NCI-H748 (cell line): Measurements from ENCODE around the gene CAMK1D.
A peak's percentile ranks its signal among the peaks of the same experiment; 100 is the strongest.

Source experiments
- DNase-seq: peaks from one replicate; lab custom pipeline; 2025; ENCODE audit not compliant: unreplicated experiment; lab: John Stamatoyannopoulos, UW

CAMK1D gene

DNA sequence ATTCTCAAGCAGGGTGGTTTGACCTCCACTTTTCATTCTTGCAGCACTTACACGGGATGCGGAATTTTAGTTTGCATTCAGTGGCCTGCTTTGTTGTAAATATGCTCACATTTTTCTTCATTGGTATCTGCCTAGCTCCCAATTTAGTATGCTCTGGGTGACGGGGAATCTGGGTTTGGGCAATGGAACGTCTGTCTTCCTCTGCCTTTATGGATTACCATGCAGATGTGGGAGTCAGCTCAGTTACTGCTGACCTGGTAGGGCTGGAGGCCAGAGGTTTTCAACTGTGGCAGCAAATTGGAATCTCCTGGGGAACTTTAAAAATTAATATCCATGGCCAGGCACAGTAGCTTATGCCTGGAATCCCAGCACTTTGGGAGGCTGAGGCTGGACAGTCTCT is 161.6 kb downstream of the CAMK1D start:
- no peak for DNase-seq

DNA sequence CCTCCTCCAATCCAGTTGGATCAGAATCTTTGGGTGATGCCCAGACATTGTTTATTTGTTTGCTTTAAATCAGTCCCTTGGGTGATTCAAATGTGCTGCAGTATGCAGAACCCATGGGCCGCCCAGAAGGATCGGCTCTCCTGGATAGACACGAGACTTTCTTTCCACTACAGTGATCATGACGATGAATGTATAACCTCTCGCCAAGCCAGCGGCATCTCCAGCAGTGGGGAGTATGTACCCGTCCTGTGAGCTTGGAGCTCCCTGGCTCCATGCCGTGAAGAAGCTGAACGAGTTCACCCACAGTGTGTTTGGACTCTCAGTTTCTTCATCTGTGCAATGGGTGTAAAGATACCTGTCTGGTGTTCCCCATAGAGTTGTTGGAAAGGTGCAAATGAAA is 162.3 kb downstream of the CAMK1D start:
- DNase-seq = peak; percentile 45

DNA sequence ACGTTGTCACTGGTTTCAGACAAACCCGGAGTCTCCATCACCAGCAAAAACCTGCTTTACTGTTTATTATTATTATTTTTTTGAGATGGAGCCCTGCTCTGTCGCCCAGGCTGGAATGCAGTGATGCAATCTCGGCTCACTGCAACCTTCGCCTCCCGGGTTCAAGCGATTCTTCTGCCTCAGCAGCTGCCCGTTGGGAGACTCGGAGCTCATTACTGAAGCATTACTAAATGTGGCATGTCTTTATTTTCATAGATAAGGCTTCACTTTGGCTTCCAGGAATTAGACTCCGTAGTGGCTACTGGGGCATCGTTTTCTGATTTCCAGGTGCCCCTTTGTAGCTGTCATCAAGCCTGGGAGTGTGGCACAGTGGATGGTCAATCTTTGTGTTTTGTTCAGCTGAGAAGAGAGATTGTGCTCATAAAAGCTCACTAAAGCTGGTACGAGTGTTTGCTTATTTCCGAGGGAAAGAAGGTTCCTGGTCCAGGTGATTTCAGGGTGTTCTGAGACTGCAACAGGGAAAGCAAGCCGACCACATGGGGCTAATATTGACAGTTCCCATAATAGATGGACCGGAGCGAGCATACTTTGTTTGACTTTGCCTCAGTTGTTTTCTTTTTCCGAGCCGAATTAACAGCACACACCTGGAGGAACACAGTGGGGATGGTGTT is 163.1 kb downstream of the CAMK1D start:
- DNase-seq = peak; percentile 98

DNA sequence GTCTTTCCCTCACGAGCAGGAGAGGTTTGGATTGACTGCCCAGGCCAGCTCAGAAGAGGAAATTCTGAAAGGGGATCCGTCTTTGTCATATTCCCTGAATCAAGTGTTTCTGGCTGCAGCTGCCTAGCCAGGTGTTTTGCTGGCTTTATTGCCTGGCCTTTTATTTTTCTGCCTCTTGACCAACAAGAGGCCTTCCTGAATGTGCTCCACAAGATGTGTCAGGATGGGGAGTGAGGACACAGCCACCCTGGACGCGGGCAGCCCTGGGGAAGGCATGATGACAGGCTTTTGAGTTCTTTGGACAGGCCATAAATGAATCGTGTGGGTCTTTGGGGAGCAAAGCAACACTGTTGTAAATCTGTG is 163.6 kb downstream of the CAMK1D start:
- DNase-seq = no peak

DNA sequence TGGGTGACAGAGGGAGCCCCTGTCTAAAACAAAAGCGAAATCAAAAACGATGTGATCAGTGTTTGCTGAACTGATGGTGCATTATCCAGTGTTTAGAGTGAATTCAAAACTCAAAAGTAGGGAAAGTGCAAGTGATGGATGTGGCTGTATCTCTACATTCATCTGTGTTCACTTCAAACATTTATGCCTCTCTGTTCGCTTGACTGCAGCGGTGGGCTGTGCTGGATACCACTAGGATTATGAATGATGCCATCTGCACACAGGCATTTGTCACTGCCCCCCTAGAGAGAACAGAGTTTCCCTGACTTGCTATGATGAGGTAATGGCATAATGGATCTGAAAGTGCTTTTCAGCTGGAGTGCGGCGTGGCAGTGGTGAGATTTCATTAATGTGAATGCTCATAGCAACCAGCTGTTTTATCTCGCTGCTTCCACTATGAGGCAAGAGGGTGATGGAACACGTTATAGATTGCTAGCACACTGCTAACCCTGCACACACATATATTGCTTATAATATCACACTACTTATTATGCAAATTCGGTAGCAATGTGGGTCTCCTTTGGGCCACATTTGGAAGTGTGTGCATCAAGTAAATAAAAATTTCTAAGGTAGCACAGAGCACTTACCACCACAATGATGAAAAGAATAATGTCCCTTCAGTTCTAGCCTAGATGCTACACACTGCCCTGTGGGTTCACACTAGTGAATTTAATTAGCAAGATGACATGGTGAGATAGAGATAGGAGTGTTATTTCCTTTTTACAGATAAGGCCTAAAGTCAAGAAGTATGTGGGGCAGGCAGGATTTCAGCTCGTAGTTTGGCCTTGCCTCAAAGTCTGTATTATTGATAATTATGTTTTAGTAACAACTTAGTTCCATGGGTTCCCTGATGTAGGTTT is 164.7 kb downstream of the CAMK1D start:
- DNase-seq = peak; percentile 95

DNA sequence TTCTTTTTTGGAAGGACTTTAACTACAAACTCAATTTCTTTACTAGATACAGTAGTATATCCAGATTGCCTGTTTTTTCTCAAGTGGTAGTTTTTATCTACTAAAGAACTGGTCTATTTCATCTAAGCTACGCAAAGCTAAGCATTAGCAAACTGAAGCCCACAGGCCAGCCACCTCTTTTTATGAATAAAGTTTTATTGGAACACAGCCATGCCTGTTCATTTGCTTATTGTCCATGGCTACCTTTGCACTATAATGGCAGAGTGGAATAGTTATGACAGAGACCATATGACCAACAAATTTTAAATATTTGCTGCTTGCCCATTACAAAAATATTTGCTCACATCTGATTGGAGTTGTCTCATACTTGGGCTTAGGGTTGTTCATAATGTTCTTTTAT is 168.7 kb downstream of the CAMK1D start:
- DNase-seq = peak; percentile 39

DNA sequence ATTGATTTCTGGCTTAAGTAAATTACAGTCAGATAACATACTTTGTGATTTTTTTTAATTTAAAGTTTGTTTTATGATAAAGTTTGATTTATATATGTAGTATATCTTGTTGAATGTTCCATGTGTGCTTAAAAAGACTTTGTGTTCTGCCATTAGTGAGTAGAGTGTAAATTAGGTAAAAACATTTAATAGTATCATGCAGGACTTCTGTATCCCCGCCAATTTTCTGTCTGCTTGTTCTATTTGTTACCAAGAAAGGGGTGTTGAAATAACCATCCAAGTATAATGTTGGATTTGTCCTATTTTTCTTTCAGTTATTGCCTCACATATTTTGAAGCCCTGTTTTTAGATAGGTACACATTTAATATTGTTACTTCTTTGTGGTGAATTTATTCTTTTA is 172.1 kb downstream of the CAMK1D start:
- DNase-seq = no peak

DNA sequence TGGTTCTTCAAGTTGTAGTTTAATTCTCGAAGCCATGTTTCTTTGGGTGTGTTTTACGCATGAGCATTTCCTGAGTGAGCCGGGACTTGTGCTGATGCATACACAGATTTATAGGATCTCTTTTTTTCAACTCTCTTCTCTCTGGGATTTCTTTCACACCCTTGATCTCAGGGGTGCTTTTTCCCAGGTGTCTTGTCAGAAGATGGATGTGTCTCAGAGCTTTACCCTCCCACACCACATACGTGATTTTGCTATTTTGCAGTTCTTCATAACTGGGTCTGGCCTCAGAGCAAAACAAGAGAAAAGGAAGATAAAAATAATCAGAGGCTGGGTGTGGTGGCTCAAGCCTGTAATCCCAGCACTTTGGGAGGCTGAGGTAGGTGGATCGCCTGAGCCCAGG is 177.0 kb downstream of the CAMK1D start:
- no peak for DNase-seq

DNA sequence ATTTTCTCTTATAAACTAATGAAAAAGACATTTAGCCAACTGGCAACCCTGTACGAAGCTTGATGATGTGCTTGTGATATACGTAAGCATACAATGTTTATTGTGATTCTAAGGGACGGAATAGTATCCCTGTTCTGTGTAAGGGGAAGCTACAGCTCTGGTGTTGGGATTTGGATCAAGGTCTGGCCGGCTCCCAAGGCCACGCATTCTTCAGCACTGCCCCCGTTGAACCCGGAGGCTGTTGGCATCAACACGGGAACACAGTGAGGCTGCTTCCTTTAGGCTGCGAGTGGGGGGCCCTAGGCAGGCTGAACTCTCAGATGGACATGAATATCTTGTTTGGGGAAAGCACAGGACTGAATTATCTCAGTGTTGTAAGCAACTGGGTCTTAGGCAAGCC is 180.6 kb downstream of the CAMK1D start:
- no peak for DNase-seq

DNA sequence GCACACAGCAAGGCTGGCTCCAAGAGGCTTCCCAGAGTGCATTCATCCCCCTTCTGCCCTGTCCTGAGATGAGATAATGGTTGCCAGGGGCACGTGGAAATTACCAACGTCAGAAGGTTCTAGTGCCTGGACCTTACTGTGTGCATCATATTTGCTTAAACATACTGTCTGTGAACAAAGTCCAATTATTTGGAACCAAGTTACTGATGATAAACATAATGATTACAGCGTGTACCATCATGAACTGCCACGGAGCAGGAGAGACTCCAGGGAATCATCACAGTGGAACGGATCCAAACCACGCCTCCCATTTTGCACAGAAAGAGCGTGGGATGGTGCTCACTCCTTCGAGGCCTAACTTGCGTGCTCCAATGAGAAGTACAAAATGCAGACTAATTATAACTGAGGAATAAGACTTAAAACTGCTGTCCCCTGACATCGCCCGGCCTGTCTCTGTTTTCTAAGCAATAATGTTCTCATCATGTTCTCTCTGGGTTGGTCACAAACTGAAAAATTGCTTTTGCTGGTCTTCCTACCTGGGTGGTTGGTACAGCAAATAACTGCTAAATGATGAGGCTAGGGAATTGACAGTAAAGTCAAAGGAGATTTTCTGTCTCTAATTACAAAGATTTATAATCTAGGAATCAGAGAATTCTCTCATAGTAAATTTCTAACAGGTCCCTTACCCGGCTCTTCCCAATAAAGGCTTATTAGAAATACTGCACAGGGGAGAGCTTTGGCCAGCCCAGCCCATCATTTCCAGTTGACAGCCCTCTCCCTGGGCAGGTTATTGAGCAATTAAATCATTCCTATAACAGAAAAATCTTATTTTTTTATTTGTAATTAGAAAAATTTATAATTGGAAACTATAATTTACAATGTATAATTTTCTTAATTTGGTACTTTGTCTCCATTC is 182.2 kb downstream of the CAMK1D start:
- DNase-seq = peak; percentile 48

DNA sequence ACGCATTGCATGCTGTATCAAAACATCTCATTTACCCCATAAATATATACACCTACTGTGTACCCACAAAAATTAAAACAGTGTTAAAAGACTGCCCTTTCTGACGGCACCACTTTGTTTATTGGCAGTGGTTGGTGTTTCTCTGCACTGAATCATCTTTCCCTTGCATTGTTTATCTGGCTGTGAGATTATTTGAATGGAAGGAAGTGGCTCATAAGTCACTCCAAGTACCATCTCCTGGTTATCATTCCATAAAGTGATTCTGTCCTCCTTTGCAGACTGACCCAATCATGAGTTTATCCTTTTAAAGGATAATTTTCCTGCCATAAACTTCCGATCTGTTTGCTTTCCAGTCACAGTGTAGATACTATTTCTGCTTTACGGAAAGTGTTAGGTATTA is 183.8 kb downstream of the CAMK1D start:
- peak; percentile 92 for DNase-seq

DNA sequence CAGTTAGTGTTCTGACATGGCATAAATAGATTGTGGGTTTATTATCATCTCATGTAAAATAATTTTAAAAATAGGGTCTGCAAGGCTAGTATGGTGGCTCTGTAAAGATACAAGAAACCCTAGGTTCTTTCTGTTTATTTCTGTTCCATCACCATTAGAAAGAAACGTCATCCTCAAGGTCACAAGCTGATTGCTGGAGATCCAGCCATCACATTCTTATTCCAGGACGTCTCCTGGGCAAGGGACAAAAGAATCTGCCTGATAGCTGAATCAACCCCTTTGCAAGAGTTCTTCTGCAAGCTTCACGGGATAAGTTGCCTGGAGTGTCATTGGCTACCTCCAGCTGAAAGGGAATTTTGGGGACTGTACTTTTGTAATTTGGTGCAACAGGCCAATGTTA is 184.4 kb downstream of the CAMK1D start:
- DNase-seq = no peak

DNA sequence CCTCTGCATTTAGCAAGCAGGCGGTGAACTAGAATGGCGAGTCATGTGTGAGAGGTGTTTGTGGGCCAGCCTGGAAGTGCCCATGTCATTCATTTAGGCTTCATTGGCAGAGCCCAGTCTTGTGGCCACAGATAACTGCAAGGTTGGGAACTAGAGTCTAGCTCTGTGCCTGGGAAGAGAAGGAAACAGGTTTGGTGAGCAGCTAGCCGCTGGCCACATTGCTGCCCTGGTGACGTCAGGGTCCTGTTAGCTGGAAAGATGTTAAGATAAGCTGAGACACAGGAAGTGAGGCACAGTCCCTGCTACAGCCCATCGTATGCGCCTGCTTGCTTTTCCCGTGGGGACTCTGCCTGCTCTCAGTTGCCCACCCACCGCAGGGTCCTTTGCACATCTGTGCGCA is 185.5 kb downstream of the CAMK1D start:
- no peak for DNase-seq

DNA sequence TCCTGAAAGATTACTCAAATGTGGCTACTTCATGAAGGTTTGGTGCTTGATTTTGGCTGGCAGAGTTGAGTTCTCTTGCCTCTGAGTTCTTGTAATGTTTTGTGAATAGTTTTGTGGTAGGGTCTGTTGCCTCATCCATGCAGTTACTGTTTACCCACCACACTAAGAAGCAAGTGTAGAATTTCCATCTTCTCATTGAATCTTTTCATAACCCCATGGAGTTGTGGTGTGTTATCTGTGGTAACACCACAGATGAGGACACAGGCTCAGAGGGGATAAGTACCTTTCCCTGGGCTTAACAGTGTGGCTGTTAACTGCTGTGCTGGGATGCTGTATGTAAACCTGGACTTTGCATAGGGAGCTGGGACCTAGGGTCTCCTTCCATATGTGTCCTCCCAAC is 186.3 kb downstream of the CAMK1D start:
- no peak for DNase-seq

DNA sequence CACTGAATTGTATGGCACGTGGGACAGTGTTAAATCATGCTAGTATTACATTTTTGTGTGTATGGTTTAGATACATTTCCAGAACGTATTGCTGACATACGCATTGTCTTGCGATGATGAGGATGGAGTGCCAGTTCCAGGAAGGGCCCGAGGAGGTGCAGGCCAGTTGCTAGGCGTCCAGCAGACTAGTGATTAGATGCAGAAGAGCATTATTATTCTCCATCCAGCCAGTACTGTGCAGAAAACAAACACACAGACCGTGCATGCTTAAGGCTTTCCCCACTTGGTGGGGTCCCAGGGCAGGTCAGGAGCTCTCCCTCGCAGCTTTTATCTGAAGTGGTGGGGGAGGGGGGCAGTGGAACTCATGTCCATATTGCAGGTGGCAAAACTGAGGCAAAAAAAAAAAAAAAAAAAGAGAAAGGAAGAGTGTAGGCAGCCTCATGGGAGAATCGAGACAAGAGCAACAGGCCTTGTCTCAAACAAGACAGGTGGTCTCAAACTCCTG is 189.2 kb downstream of the CAMK1D start:
- peak; percentile 50 for DNase-seq

DNA sequence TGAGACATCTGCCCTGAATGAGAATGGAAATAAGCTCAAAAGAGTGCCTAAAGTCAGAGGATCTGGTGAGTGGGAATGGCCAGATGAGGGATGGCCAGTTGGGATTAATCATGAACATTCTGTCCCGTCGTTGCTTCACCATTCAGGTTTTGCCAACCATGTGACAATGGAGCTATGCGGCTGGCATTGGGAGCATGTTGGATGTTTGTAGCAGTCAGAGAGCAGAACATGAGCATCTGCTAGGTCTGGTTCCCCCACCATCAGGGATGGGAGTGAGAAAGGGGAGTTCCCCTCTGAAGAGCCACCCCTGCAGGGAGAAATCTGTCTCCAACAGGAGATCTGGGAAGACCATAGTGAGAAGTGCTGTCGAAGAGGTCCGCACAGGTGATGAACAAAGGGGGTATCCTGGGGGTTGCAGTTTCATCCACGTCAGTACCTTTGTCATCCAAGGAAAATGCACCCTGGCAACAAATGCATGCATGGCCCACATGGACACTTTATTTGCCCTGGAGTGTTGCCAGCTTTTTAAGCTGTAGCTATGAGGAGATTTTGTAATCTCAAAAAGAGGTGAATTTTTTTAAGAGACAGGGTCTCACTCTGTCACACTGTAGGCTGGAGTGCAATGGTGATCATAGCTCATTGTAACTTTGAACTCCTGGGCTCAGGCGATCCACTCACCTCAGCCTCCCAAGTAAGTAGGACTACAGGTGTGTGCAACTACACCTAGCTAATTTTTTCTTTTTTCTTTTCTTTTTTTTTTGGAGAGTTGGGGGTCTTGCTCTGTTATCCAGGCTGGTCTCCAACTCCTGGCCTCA is 190.2 kb downstream of the CAMK1D start:
- DNase-seq = peak; percentile 71

DNA sequence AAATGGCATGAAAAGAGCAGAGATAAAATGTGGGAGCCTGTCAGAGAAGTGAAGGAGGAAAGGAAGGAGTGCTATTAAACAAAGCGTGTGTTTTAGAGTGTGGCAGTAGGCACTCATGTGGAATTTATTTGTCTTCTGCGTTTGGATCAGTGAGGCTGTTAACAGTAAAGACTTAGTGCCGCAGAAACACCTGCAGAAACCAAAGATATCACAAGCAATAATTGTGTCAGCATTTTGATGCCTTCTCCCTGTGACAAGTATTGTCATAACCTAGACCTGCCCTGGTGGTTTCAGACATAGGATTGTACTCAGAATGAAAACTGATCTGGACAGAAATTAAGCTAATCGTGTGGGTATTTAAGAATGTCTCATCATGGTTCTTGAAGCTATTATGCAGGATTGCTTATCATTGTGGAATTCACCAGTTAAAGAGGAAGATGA is 191.0 kb downstream of the CAMK1D start:
- DNase-seq = no peak

DNA sequence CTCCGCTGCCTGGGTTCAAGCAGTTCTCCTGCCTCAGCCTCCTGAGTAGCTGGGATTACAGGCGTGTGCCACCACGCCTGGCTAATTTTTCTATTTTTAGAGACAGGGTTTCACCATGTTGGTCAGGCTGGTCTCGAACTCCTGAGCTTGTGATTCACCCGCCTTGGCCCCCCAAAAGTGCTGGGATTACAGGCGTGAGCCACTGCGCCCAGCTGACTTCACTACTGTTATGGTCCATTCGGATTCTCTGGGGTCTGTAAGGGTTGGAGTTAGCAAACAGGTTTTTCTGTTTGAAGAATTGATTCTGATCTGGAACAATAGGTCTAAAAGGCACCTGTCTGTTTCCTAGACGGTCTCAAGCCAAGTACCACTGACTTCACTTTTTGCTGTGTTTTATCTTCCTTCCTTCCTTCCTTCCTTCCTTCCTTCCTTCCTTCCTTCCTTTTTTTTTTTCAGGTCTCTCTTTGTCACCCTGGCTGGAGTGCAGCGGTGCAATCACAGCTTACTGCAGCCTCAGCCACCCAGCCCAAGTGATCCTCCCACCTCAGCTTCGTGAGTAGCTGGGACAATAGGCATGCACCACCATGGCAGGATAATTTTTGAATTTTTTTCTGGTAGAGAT is 192.2 kb downstream of the CAMK1D start:
- peak; percentile 13 for DNase-seq

DNA sequence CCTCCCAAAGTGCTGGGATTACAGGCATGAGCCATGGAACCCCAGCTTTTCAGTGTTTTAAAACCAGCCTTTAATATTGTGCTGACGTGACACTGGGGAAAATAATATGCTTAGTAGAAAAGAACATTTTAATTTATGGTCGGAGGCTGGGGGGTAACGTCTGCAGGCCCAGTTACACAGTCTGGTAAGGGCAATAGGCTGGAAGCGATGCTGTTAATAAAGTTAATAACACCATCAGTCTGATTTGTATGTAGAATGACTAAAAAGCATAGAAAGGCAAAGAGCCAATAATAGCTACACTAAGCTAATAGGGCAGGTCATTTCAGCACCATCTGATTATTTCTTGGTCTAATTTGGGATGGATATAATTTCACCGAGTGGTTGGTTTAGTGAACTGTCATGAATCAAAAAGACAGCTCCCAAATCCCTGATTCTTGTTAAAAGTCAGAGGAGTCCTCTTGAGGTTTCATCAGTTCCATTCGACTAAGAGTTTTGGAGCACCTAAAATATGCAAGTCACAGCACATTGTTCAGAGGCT is 192.9 kb downstream of the CAMK1D start:
- no peak for DNase-seq

DNA sequence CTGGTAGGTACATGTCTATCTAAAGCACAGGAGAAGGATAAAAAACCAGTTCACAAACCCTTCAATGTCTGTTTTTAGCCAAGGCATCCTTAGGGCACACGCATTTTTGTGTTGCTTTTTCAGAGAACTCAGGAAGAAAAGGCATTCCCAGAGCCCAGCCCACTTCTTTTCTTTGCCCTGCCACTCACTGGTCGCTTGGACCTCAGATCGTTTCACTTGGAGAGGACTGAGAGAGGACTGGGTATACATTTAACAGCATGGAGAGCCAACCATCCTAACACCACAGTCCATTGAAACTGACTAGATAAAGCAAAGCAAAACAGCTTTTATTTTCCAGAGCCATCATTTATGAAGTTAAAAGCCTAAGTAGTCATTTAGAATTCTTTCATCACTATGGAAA is 194.2 kb downstream of the CAMK1D start:
- DNase-seq = no peak
